Endothelial cell (in vitro differentiated cells): ENCODE results near the gene SF3B5. TPM values are rescaled to one million over a fixed set of nuclear protein-coding genes. Genes with fewer than 3 reads are reported as not detected.

Experiments used
- DNase-seq: peaks from one replicate; pipeline ENCODE4 v3.0.0; 2021; ENCODE audit warnings: low spot score
- H3K27ac Mint-ChIP-seq: one replicate; pipeline ENCODE4 v1.8.0; 2021; ENCODE audit warnings: mixed read lengths, inconsistent platforms; ENCODE audit not compliant: unreplicated experiment
- H3K27me3 Mint-ChIP-seq: one replicate; pipeline ENCODE4 v1.8.0; 2021; ENCODE audit warnings: mild to moderate bottlenecking, moderate library complexity, mixed read lengths, inconsistent platforms; ENCODE audit not compliant: unreplicated experiment
- H3K36me3 Mint-ChIP-seq: one replicate; pipeline ENCODE4 v1.8.0; 2021; ENCODE audit warnings: mild to moderate bottlenecking, low read depth, mixed read lengths, inconsistent platforms; ENCODE audit not compliant: unreplicated experiment
- H3K4me1 Mint-ChIP-seq: one replicate; pipeline ENCODE4 v1.8.0; 2021; ENCODE audit warnings: mild to moderate bottlenecking, mixed read lengths, inconsistent platforms; ENCODE audit not compliant: unreplicated experiment
- H3K4me3 Mint-ChIP-seq: one replicate; pipeline ENCODE4 v1.8.0; 2021; ENCODE audit warnings: mild to moderate bottlenecking, mixed read lengths, inconsistent platforms; ENCODE audit not compliant: unreplicated experiment
- H3K9me3 Mint-ChIP-seq: one replicate; pipeline ENCODE4 v1.8.0; 2021; ENCODE audit warnings: mixed read lengths, inconsistent platforms; ENCODE audit not compliant: unreplicated experiment
- total RNA-seq: library from RNA; stranded (reverse); fragmentation: NEBNext Ultra II Directional; extraction: Animal tissue kit (Norgen Biotek cat#: 25700); gene quantifications from one replicate; pipeline ENCODE4 v1.2.1, GENCODE V29; 2021; ENCODE audit not compliant: unreplicated experiment
- TF ChIP-seq, protein P1 (sequence below): fragments of 200-600 bp; sonication (generic); IDR thresholded peaks from one replicate; pipeline ENCODE4 v1.5.0; 2021; ENCODE audit warnings: antibody characterized with exemption; ENCODE audit not compliant: unreplicated experiment

SF3B5 gene
- total RNA-seq, 1 donor from 2014 or later, result 113 TPM

DNA sequence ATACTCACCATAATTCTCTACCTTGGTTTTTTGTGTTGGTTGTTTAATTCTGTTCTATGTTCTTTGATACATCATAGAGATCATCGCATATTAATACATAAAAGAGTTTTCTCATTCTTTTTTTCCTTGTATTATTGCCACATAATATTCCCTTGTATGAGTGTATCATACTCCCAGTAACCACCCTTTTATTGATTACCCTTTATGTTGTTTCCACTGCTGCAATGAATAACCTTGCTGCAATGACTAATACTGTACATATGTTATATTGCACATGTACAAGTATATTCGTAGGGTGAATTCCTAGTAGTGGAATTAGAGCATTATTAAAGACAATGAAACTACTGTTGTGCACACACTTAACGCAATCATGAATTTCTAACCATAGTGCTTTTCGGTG lies 9.1 kb upstream of the SF3B5 start:
- Mint-ChIP-seq H3K4me3 (no peak overlapping the region), H3K4me1 (no peaks in the 10 kb centered on the region), H3K36me3 (no peaks in the 10 kb centered on the region), H3K27me3 (no peaks in the 10 kb centered on the region), H3K9me3 (no peaks in the 10 kb centered on the region), H3K27ac (no peak overlapping the region)
- DNase-seq, result no peak
- TF ChIP-seq, protein P1, sequence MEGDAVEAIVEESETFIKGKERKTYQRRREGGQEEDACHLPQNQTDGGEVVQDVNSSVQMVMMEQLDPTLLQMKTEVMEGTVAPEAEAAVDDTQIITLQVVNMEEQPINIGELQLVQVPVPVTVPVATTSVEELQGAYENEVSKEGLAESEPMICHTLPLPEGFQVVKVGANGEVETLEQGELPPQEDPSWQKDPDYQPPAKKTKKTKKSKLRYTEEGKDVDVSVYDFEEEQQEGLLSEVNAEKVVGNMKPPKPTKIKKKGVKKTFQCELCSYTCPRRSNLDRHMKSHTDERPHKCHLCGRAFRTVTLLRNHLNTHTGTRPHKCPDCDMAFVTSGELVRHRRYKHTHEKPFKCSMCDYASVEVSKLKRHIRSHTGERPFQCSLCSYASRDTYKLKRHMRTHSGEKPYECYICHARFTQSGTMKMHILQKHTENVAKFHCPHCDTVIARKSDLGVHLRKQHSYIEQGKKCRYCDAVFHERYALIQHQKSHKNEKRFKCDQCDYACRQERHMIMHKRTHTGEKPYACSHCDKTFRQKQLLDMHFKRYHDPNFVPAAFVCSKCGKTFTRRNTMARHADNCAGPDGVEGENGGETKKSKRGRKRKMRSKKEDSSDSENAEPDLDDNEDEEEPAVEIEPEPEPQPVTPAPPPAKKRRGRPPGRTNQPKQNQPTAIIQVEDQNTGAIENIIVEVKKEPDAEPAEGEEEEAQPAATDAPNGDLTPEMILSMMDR, result no peak

DNA sequence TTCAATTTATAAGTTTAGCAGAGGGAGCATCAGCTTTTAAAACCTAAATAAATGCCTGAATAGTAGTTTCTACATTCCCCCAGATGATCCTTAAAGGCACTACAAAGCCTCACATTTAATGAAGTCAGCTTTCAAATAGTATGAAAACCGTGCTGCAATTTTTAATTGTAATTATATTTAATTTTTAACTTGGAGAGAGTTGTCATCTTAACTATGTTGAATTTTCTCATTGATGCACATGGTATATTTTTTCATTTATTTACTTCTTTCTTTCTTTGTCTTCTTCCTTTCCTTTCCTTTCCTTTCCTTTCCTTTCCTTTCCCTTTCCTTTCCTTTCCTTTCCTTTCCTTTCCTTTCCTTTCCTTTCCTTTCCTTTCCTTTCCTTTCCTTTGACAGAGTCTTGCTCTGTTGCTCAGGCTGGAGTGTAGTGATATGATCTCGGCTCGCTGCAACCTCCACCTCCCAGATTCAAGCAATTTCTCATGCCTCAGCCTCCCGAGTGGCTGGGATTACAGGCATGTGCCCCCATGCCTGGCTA lies 7.7 kb upstream of the SF3B5 start:
- DNase-seq, result no peak
- no peak overlapping the region for H3K4me3 Mint-ChIP-seq
- TF ChIP-seq, protein P1, result no peak
- H3K4me1 Mint-ChIP-seq, result no peaks in the 10 kb centered on the region
- H3K9me3 Mint-ChIP-seq, result no peaks in the 10 kb centered on the region
- H3K27ac Mint-ChIP-seq, result no peak overlapping the region
- no peaks in the 10 kb centered on the region for H3K27me3 Mint-ChIP-seq
- H3K36me3 Mint-ChIP-seq, result no peaks in the 10 kb centered on the region

DNA sequence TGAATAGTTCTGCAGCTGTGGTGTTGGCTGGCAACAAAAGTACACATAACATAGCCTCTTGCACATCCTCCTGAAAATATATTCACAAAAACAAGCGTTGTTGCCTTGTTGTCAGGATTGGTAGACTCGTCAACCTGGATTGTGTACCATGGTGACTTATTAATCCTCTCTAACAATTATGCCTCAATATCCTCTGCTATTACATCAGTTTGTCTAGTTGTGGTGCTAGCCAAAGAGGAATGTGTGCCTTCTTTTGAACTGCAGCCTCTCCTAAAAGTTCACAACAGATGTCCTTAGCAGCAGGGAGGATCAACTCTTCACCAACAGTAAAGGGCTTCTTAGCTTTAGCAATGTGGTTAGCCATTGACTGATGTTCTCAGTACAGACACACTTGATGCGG lies 3.6 kb upstream of the SF3B5 start:
- Mint-ChIP-seq H3K4me3 (no peak overlapping the region), H3K9me3 (no peaks in the 10 kb centered on the region)

DNA sequence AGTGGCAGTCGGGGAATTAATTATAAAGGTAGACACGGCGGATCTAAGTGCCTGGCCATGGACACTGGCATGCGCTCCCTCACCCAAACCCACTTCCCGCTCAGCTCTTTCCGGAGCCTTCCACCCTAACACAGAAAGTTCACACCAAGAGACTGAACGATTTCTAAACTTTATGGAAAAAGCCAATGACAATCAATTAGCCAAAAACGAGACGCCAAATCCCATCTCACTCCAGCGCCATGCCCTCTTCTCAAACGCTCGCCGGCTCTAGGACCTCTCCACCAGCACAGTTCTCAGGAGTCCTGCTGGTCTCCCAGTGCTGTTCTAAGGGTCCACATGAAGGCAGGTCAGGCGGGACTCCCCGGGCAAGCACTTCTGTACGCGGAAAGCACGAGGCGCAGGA lies 641 bp downstream of the SF3B5 start:
- Mint-ChIP-seq H3K4me1 (peaks cover 14% of the 10 kb centered on the region), H3K27me3 (peaks cover 7% of the 10 kb centered on the region)
- TF ChIP-seq, protein P1, result no peak

More for the DNA sequence above, 3.6 kb upstream of the SF3B5 start:
- Mint-ChIP-seq H3K27me3 (peaks cover 6% of the 10 kb centered on the region), H3K27ac (no peak overlapping the region), H3K4me1 (peaks cover 10% of the 10 kb centered on the region), H3K36me3 (peaks cover 8% of the 10 kb centered on the region)
- TF ChIP-seq, protein P1, result no peak
- DNase-seq, result no peak

DNA sequence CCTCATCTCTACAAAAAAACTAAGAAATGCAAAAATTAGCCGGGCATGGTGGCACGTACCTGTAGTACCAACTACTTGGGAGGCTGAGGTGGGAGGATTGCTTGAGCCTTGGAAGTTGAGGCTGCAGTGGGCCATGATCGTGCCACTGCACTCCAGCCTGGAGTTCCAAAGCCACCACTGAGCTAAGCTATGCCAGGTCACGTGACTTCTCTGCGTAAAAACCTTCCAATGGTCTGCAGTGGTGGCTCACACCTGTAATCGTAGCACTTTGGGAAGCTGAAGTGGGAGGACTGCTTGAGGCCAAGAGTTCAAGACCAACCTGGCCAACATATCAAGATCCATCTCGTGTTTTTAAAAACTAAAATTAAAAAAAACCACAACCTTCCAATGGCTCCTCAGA lies 1.7 kb downstream of the SF3B5 start:
- H3K27me3 Mint-ChIP-seq, result peaks cover 9% of the 10 kb centered on the region
- no peak overlapping the region for H3K27ac Mint-ChIP-seq
- H3K9me3 Mint-ChIP-seq, result no peaks in the 10 kb centered on the region
- H3K36me3 Mint-ChIP-seq, result peaks cover 8% of the 10 kb centered on the region
- TF ChIP-seq, protein P1, result no peak
- peaks cover 14% of the 10 kb centered on the region for H3K4me1 Mint-ChIP-seq
- no peak for DNase-seq
- H3K4me3 Mint-ChIP-seq, result peak overlapping the region; percentile 98

More for the DNA sequence above, 641 bp downstream of the SF3B5 start:
- no peaks in the 10 kb centered on the region for H3K9me3 Mint-ChIP-seq
- peak overlapping the region; percentile 98 for H3K4me3 Mint-ChIP-seq
- DNase-seq, result no peak
- H3K36me3 Mint-ChIP-seq, result peaks cover 8% of the 10 kb centered on the region
- H3K27ac Mint-ChIP-seq, result peak overlapping the region; percentile 95
